Upper lobe of left lung (tissue), 4 donors: ENCODE results near the gene PEX14.

Experiments used
- CTCF ChIP-seq, 6 experiments: fragments of 450-650 bp in 4 of 6; fragments of 200-600 bp in 2 of 6; sonication (generic) in 2 of 6; IDR thresholded peaks; one replicate each; pipeline ENCODE4 v1.5.1; 2016 to 2019; ENCODE audit warnings: antibody characterized with exemption in 6 of 6
- POLR2A ChIP-seq, 4 donors: fragments of 450-650 bp; IDR thresholded peaks; one replicate each; pipeline ENCODE4 v1.5.1; 2016 to 2017; ENCODE audit warnings: antibody characterized with exemption in 4 of 4, mild to moderate bottlenecking in 2 of 4
- POLR2AphosphoS5 ChIP-seq, 2 donors: sonication (generic); formaldehyde crosslinking; IDR thresholded peaks; one replicate each; pipeline ENCODE4 v1.5.1; 2017; ENCODE audit warnings: antibody characterized with exemption in 2 of 2

- TF ChIP-seq POLR2A (IDR thresholded peaks at IDR 0.05), result no peak
- TF ChIP-seq CTCF (IDR thresholded peaks at IDR 0.05), result no peak
- no peak for TF ChIP-seq POLR2AphosphoS5 (IDR thresholded peaks at IDR 0.05)
Measured at GRCh38 chr1:10564063-10564462, 89.3 kb downstream of the PEX14 start.
